Lower leg skin (tissue), 4 donors: ENCODE measurements around the gene HS6ST3. TPM values are rescaled to one million over a fixed set of nuclear protein-coding genes. Genes with fewer than 3 reads are reported as not detected.

Experiments used
- DNase-seq, 2 donors: peaks; one replicate each; pipeline ENCODE4 v3.0.0-alpha.2; 2019; ENCODE audit warnings: low spot score in 2 of 2
- H3K4me3 ChIP-seq: fragments of 200-600 bp; sonication (generic); 2 replicates; pipeline ENCODE4 v1.5.1; 2017; ENCODE audit warnings: mild to moderate bottlenecking, low read depth; ENCODE audit not compliant: poor library complexity, severe bottlenecking
- CTCF ChIP-seq, 3 donors: fragments of 450-650 bp; IDR thresholded peaks; one replicate each; pipeline ENCODE4 v1.5.1; 2016; ENCODE audit warnings: antibody characterized with exemption in 3 of 3, mild to moderate bottlenecking in 3 of 3, moderate library complexity in 2 of 3
- POLR2A ChIP-seq, 2 donors: fragments of 450-650 bp; IDR thresholded peaks; one replicate each; pipeline ENCODE4 v1.6.1; 2016 to 2017; ENCODE audit warnings: antibody characterized with exemption in 2 of 2, mild to moderate bottlenecking in 1 of 2, moderate library complexity in 1 of 2
- WGBS, 2 donors: methylation state at CpG; one replicate each; pipeline ENCODE4 v1.1.5; 2018; 5-methylcytosine and 5-hydroxymethylcytosine counted together
- intact Hi-C: fragments of 100-400 bp; cut with DNase I; formaldehyde crosslinking; loops from one replicate; pipeline ENCODE4 v1.15.0; 2023; ENCODE audit warnings: low total_unique reads
- total RNA-seq, 4 donors: library from RNA; depleted of rRNA; stranded (reverse); fragments of >200 nt; gene quantifications; one replicate each; pipeline ENCODE4 v1.1.0, GENCODE V29; 2016

Gene HS6ST3
- total RNA-seq, 4 donors from 2014 or later: 0.72 to 1.5 (median 0.87) TPM

GRCh38 chr13:96821971-96822370 lies 732.1 kb downstream of the HS6ST3 start:
- 85 to 88% methylated on average over 9 of the region's 9 CpGs for WGBS, 2 donors
- no peak for DNase-seq
- intact Hi-C loops: loop anchor here (5.0 kb wide), 1 partner anchor 1575 kb away; no protein-coding TSS in a partner anchor
- no peak for TF ChIP-seq CTCF (IDR thresholded peaks at IDR 0.05)
- TF ChIP-seq POLR2A (IDR thresholded peaks at IDR 0.05): no peak
- no peak overlapping the region for H3K4me3 ChIP-seq

- H3K4me3 ChIP-seq: no peak overlapping the region
- TF ChIP-seq POLR2A (IDR thresholded peaks at IDR 0.05) (no peak), CTCF (IDR thresholded peaks at IDR 0.05) (no peak)
- intact Hi-C loops: loop anchor here (5.0 kb wide), 1 partner anchor 1574 kb away; no protein-coding TSS in a partner anchor
- DNase-seq: peak in 1 of 2 donors; percentile 52
Observed at GRCh38 chr13:96822895-96823294, 733.0 kb downstream of the HS6ST3 start.

- no peak for DNase-seq
- intact Hi-C loops: loop anchor here (5.0 kb wide), 1 partner anchor 1573 kb away; no protein-coding TSS in a partner anchor
- no peak overlapping the region for H3K4me3 ChIP-seq
- WGBS, 2 donors: 78 to 90% methylated on average over 10 of the region's 10 CpGs
- TF ChIP-seq POLR2A (IDR thresholded peaks at IDR 0.05) (no peak), CTCF (IDR thresholded peaks at IDR 0.05) (no peak)
Observed at GRCh38 chr13:96824140-96824539, 734.2 kb downstream of the HS6ST3 start.

GRCh38 chr13:96825653-96826052 lies 735.7 kb downstream of the HS6ST3 start:
- no peak for TF ChIP-seq CTCF (IDR thresholded peaks at IDR 0.05)
- no peak for DNase-seq
- H3K4me3 ChIP-seq: no peak overlapping the region
- intact Hi-C loops: no loop called here
- 75 to 80% methylated on average over 3 of the region's 3 CpGs for WGBS, 2 donors

- TF ChIP-seq CTCF (IDR thresholded peaks at IDR 0.05) (no peak), POLR2A (IDR thresholded peaks at IDR 0.05) (no peak)
- no peak for DNase-seq
- intact Hi-C loops: no loop called here
- WGBS, 2 donors: 76 to 85% methylated on average over 4 of the region's 4 CpGs
- no peak overlapping the region for H3K4me3 ChIP-seq
Observed at GRCh38 chr13:96834626-96835025, 744.7 kb downstream of the HS6ST3 start.

- WGBS, 2 donors: 55 to 65% methylated on average over 4 of the region's 4 CpGs
- no peak overlapping the region for H3K4me3 ChIP-seq
- intact Hi-C loops: no loop called here
- DNase-seq: no peak
- no peak for TF ChIP-seq CTCF (IDR thresholded peaks at IDR 0.05)
Observed at GRCh38 chr13:96835546-96835945, 745.6 kb downstream of the HS6ST3 start.
